AG04449 (cell line): ENCODE data around the gene GOLPH3.
A peak's percentile ranks its signal among the peaks of the same experiment; 100 is the strongest.

Source experiments
- CTCF ChIA-PET: fragments of 350-600 bp; formaldehyde crosslinking; extraction: SDS; loops from one replicate; lab custom pipeline; 2021; ENCODE audit warnings: antibody characterized with exemption; lab: Yijun Ruan, JAX
- POLR2A ChIA-PET: fragments of 400-600, 350-600 bp; formaldehyde crosslinking; extraction: SDS; loops from one replicate; lab custom pipeline; 2020; ENCODE audit warnings: antibody characterized with exemption, inconsistent platforms; lab: Yijun Ruan, JAX
- DNase-seq: peaks from one replicate; pipeline ENCODE4 v3.0.0-alpha.2; 2010; ENCODE audit warnings: low read depth, low spot score
- H3K4me3 ChIP-seq: 2 replicates; pipeline ENCODE4 v1.5.1; 2011; ENCODE audit warnings: low read depth, mild to moderate bottlenecking, control low read depth, low read length
- TF ChIP-seq, protein P1 (sequence below): IDR thresholded peaks from one replicate; pipeline ENCODE4 v1.5.1; 2011; ENCODE audit warnings: mild to moderate bottlenecking, moderate library complexity, low read length, control low read depth, inconsistent platforms; ENCODE audit not compliant: insufficient read depth; ENCODE audit errors: missing control alignments

Gene GOLPH3

DNA sequence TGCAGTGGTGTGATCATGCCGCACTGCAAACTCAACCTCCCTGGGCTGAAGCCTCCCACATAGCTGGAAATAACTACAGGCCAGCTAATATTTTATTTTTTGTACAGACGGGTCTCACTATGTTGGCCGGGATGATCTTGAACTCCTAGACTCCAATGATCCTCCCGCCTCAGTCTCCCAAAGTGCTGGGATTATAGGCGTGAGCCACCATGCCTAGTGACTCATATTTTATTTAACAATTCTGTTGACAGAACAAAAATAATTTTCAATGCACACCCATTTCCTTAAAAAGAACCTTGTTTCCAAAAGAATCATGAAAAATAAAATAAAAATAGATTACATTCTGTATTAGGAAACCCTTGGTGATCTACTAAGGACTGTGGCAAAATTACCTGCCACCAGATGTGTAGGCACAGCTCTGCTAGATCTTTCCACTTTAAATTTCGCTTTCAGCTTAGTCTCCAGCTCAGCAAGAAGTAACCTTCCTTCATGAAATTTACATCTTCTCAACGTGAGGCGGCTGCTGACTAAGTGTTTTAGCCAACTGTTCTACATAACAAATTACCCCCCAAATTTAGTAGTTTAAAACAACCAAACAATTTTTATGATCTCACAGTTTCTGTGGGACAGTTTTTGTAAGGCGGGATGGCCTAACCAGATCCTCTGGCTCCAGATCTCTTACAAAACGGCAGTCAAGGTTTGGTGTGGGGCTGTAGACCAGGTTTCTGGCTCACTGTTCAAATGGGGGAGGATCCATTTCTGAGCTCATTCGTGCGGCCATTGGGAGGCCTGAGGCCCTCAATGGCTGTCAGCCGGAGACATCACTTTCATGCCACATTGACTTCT is 32.6 kb upstream of the GOLPH3 start:
- H3K4me3 ChIP-seq: no peak overlapping the region
- CTCF ChIA-PET: interaction anchor here (1.6 kb wide), 1 partner anchor 26 kb away, joined by 4 read pairs; no protein-coding TSS in a partner anchor
- DNase-seq: no peak
- TF ChIP-seq, protein P1, sequence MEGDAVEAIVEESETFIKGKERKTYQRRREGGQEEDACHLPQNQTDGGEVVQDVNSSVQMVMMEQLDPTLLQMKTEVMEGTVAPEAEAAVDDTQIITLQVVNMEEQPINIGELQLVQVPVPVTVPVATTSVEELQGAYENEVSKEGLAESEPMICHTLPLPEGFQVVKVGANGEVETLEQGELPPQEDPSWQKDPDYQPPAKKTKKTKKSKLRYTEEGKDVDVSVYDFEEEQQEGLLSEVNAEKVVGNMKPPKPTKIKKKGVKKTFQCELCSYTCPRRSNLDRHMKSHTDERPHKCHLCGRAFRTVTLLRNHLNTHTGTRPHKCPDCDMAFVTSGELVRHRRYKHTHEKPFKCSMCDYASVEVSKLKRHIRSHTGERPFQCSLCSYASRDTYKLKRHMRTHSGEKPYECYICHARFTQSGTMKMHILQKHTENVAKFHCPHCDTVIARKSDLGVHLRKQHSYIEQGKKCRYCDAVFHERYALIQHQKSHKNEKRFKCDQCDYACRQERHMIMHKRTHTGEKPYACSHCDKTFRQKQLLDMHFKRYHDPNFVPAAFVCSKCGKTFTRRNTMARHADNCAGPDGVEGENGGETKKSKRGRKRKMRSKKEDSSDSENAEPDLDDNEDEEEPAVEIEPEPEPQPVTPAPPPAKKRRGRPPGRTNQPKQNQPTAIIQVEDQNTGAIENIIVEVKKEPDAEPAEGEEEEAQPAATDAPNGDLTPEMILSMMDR: no peak
- POLR2A ChIA-PET: no interaction called here

DNA sequence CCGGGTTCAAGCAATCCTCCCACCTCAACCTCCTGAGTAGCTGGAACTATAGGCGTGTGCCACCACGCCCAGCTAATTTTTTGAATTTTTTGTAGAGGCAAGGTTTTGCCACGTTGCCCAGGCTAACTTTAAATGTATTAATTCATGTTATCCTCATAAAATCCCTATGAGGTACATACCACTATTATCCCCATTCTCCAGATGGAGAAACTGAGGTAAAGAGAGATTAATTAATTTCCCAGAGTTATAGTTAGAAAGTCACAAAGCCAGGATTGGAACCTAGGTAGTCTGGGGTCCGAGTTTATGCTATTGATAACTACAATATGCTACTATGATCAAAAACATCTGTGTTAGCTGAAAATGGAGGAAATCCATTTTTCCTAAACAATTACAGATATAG is 31.9 kb upstream of the GOLPH3 start:
- TF ChIP-seq, protein P1: no peak
- no peak for DNase-seq
- ChIA-PET POLR2A (no interaction called here), CTCF (interaction anchor here (1.6 kb wide), 1 partner anchor 27 kb away, joined by 4 read pairs; no protein-coding TSS in a partner anchor)
- H3K4me3 ChIP-seq: no peak overlapping the region

DNA sequence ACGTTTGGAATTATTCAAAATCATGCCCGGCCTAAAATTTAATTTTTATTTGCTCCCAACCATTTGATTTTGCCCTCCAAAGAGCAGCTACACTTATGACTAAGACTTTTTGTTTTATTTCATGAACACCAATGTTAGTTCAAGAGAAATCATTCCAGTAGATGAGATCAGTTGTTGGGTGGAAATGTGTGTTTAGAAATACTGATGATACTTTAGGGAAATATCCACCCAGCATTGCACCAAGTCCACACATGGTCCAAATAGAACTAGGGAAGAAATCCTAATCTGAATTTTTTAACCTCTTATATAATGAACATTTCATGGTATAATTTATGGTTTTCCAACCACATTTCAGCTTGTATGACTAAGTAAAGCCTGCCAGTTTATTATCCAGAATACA is 28.3 kb upstream of the GOLPH3 start:
- TF ChIP-seq, protein P1: no peak
- ChIA-PET CTCF (no interaction called here), POLR2A (interaction anchor here (0.7 kb wide), 1 partner anchor 26 kb away, joined by 3 read pairs; no protein-coding TSS in a partner anchor)
- H3K4me3 ChIP-seq: no peak overlapping the region
- peak; percentile 54 for DNase-seq

DNA sequence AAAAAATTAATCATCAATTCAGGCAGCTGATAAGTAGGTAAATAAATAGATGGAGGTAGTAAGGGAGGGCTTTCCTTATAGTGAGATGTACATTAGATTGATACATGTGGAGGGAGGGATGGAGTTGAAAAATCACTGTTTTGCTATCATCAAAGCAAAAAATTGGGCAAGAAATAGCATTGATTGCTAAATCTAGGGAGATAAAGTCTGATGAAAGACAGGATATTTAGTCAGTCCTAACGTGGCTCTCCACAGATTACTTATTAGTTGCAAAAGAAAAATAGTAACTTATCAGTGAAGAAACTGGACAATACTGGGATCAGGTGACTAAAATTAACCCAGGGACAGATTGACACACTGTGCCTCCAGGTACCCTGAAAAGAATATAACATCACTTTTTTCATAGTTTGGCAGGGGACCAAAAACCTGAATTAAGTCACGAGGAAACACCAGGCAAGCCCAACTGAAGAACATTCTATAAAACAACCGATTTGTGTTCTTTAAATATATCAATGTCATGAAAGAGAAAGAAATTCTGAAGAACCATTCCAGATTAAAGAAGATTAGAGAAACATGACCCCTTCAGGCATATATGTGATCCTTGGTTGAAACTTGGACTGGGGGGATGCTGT is 27.1 kb upstream of the GOLPH3 start:
- TF ChIP-seq, protein P1: no peak
- CTCF ChIA-PET: interaction anchor here (1.0 kb wide), 1 partner anchor 31 kb away, joined by 3 read pairs; no protein-coding TSS in a partner anchor
- DNase-seq: no peak
- H3K4me3 ChIP-seq: no peak overlapping the region
- POLR2A ChIA-PET: no interaction called here

DNA sequence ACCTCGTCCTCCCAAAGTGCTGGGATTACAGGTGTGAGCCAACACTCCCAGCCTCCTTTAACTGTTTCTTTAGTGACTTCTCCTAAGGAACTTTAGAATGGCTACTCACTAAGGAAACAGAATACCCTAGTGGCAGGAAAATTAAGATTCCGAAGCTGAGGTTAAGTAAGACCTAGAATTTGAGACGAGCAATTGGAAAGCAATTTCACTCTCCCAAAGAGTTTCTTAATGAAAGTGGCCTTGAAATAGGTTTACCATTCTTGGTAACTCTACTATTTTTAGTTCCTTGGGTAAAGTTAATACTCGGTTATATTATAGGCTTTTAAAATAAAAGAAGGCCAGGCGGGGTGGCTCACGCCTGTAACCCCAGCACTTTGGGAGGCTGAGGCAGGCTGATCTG is 22.9 kb upstream of the GOLPH3 start:
- H3K4me3 ChIP-seq: no peak overlapping the region
- CTCF ChIA-PET: no interaction called here
- TF ChIP-seq, protein P1: no peak
- DNase-seq: no peak
- POLR2A ChIA-PET: no interaction called here

DNA sequence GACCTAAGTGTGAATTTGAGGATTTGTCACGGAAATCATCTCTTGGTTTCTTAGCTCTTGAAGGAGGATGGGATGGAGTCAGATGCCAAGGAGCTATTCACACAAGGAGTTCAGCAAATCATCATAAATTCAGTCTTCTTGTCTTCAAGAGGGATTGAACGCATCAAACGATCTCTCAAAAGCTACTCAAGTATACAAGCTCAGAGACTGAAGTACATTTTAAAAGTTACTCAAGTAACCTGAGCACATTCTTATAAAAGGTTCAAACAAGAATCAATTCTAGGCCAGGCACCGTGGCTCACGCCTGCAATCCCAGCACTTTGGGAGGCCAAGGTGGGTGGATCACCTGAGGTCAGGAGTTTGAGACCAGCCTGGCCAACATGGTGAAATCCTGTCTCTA is 21.1 kb upstream of the GOLPH3 start:
- POLR2A ChIA-PET: no interaction called here
- no peak overlapping the region for H3K4me3 ChIP-seq
- CTCF ChIA-PET: no interaction called here
- DNase-seq: no peak
- TF ChIP-seq, protein P1: no peak
